ENCODE data around the gene ACTMAP. TPM values are rescaled to one million over a fixed set of nuclear protein-coding genes. Genes with fewer than 3 reads are reported as not detected.
A peak's percentile ranks its signal among the peaks of the same experiment; 100 is the strongest.

Gene ACTMAP
- total and polyA plus RNA-seq, 4 donors = 5.3 to 27.7 (median 15.3) TPM

GRCh38 chr19:40747536-40747935 lies 2.7 kb downstream of the ACTMAP start:
- H3K4me1 ChIP-seq (ENCODE audit: control insufficient read depth in 5 of 5, insufficient read depth in 5 of 5, low read length in 5 of 5) = peaks cover 0 to 20% (median 4%) of the 10 kb centered on the region in 5 donors
- no peak for ATAC-seq (ENCODE audit: insufficient read depth, low FRiP score)
- no peaks in the 10 kb centered on the region for H3K27me3 ChIP-seq (ENCODE audit: control insufficient read depth in 3 of 3, insufficient read depth in 3 of 3, low read length in 2 of 3)
- no peak overlapping the region for H3K4me3 ChIP-seq
- no peak for DNase-seq
- peaks cover 0 to 6% (median 0%) of the 10 kb centered on the region in 4 donors for H3K36me3 ChIP-seq (ENCODE audit: control insufficient read depth in 4 of 4, insufficient read depth in 4 of 4, low read length in 4 of 4)
- no peak overlapping the region for H3K27ac ChIP-seq (ENCODE audit: low read depth in 1 of 2, low read length in 1 of 2)
- TF ChIP-seq CTCF (IDR thresholded peaks at IDR 0.05; ENCODE audit: control extremely low read depth, extremely low read depth) = no peak
- H3K9me3 ChIP-seq (ENCODE audit: control insufficient read depth in 4 of 4, insufficient read depth in 3 of 4, low read length in 3 of 4) = no peaks in the 10 kb centered on the region
- no peak overlapping the region for H3K9ac ChIP-seq (ENCODE audit: insufficient read depth in 1 of 2, low read length in 2 of 2)
- 95 to 96% methylated on average over 7 of the region's 7 CpGs for WGBS, 2 donors

GRCh38 chr19:40745402-40745780 lies 4.9 kb downstream of the ACTMAP start:
- no peak overlapping the region for H3K4me3 ChIP-seq
- peaks cover 0 to 10% (median 4%) of the 10 kb centered on the region in 5 donors for H3K4me1 ChIP-seq (ENCODE audit: control insufficient read depth in 5 of 5, insufficient read depth in 5 of 5, low read length in 5 of 5)
- H3K9ac ChIP-seq (ENCODE audit: insufficient read depth in 1 of 2, low read length in 2 of 2) = no peak overlapping the region
- no peaks in the 10 kb centered on the region for H3K9me3 ChIP-seq (ENCODE audit: control insufficient read depth in 4 of 4, insufficient read depth in 3 of 4, low read length in 3 of 4)
- ATAC-seq (ENCODE audit: insufficient read depth, low FRiP score) (no peak), DNase-seq (peak in 1 of 3 donors; percentile 24)
- no peak for TF ChIP-seq CTCF (IDR thresholded peaks at IDR 0.05; ENCODE audit: control extremely low read depth, extremely low read depth)
- H3K36me3 ChIP-seq (ENCODE audit: control insufficient read depth in 4 of 4, insufficient read depth in 4 of 4, low read length in 4 of 4) = peaks cover 0 to 6% (median 4%) of the 10 kb centered on the region in 4 donors
- peak overlapping the region in 1 of 2 donors; percentile 80 for H3K27ac ChIP-seq (ENCODE audit: low read depth in 1 of 2, low read length in 1 of 2)
- WGBS, 2 donors = 76% methylated on average over 7 of the region's 7 CpGs
- no peaks in the 10 kb centered on the region for H3K27me3 ChIP-seq (ENCODE audit: control insufficient read depth in 3 of 3, insufficient read depth in 3 of 3, low read length in 2 of 3)

- no peak overlapping the region for H3K9ac ChIP-seq (ENCODE audit: insufficient read depth in 1 of 2, low read length in 2 of 2)
- H3K27ac ChIP-seq (ENCODE audit: low read depth in 1 of 2, low read length in 1 of 2) = peak overlapping the region in 1 of 2 donors; percentile 80
- no peaks in the 10 kb centered on the region for H3K27me3 ChIP-seq (ENCODE audit: control insufficient read depth in 3 of 3, insufficient read depth in 3 of 3, low read length in 2 of 3)
- no peak for TF ChIP-seq CTCF (IDR thresholded peaks at IDR 0.05; ENCODE audit: control extremely low read depth, extremely low read depth)
- peaks cover 0 to 11% (median 7%) of the 10 kb centered on the region in 4 donors for H3K36me3 ChIP-seq (ENCODE audit: control insufficient read depth in 4 of 4, insufficient read depth in 4 of 4, low read length in 4 of 4)
- H3K9me3 ChIP-seq (ENCODE audit: control insufficient read depth in 4 of 4, insufficient read depth in 3 of 4, low read length in 3 of 4) = no peaks in the 10 kb centered on the region
- peak; percentile 60 to 82 (median 78) for DNase-seq
- ATAC-seq (ENCODE audit: insufficient read depth, low FRiP score) = peak; percentile 48
- 65 to 81% methylated on average over 17 of the region's 17 CpGs for WGBS, 2 donors
- H3K4me3 ChIP-seq = no peak overlapping the region
- peaks cover 0 to 8% (median 3%) of the 10 kb centered on the region in 5 donors for H3K4me1 ChIP-seq (ENCODE audit: control insufficient read depth in 5 of 5, insufficient read depth in 5 of 5, low read length in 5 of 5)
Observed at GRCh38 chr19:40744554-40745401, 5.5 kb downstream of the ACTMAP start.
